Activated naive CD8-positive, alpha-beta T cell treated with anti-CD3 and anti-CD28 coated beads, Interleukin-2, amount 10 ng/mL, durations not matched to agents 7 days and 5 days (primary cell): Measurements from ENCODE around the gene ISLR. TPM values are rescaled to one million over a fixed set of nuclear protein-coding genes. Genes with fewer than 3 reads are reported as not detected.
"Not testable (repeated sequence)": the region's sequence is repeated elsewhere in the genome, so short reads cannot be mapped to it uniquely, and the experiment has no call there.

Source experiments
- ATAC-seq: fragments of 150-1000 bp; cut with Tn5 transposase; one replicate; pipeline ENCODE4 v1.10.0; 2021; ENCODE audit warnings: low read depth, moderate library complexity
- POLR2A ChIA-PET: fragments of 350-600 bp; sonication (Branson Sonifier 250); formaldehyde crosslinking; loops from one replicate; lab custom pipeline; 2021; ENCODE audit warnings: antibody characterized with exemption; lab: Charles Lee
- DNase-seq: peaks from one replicate; pipeline ENCODE4 v3.0.0; 2021
- H3K27ac Mint-ChIP-seq: one replicate; pipeline ENCODE4 v1.8.0; 2022; ENCODE audit warnings: mild to moderate bottlenecking, mixed read lengths
- H3K27me3 Mint-ChIP-seq: one replicate; pipeline ENCODE4 v1.8.0; 2022; ENCODE audit warnings: mild to moderate bottlenecking, moderate library complexity, mixed read lengths
- H3K36me3 Mint-ChIP-seq: one replicate; pipeline ENCODE4 v1.8.0; 2021; ENCODE audit warnings: mild to moderate bottlenecking, mixed read lengths
- H3K4me1 Mint-ChIP-seq: one replicate; pipeline ENCODE4 v1.8.0; 2021; ENCODE audit warnings: mixed read lengths
- H3K4me3 Mint-ChIP-seq: one replicate; pipeline ENCODE4 v1.8.0; 2022; ENCODE audit warnings: mild to moderate bottlenecking, moderate library complexity, mixed read lengths
- H3K9me3 Mint-ChIP-seq: one replicate; pipeline ENCODE4 v1.8.0; 2021; ENCODE audit warnings: mixed read lengths
- total RNA-seq, 2 experiments: library from RNA; stranded (reverse); gene quantifications; one replicate each; pipeline ENCODE4 v1.2.3, GENCODE V29; 2021

The ISLR gene
- total RNA-seq, 2 experiments from 2014 or later, result not detected

- Mint-ChIP-seq H3K27me3 (peaks cover 24% of the 10 kb centered on the region), H3K36me3 (no peaks in the 10 kb centered on the region), H3K4me3 (no peak overlapping the region), H3K4me1 (peaks cover 25% of the 10 kb centered on the region), H3K9me3 (no peaks in the 10 kb centered on the region), H3K27ac (no peak overlapping the region)
- no peak for ATAC-seq
- DNase-seq, result no peak
- POLR2A ChIA-PET, result no interaction called here
Measured at GRCh38 chr15:74155766-74156417, 17.6 kb upstream of the ISLR start.

- Mint-ChIP-seq H3K27ac (no peak overlapping the region), H3K4me1 (peaks cover 25% of the 10 kb centered on the region), H3K36me3 (no peaks in the 10 kb centered on the region), H3K4me3 (peak overlapping the region; percentile 23), H3K27me3 (peaks cover 17% of the 10 kb centered on the region), H3K9me3 (no peaks in the 10 kb centered on the region)
- POLR2A ChIA-PET, result no interaction called here
- ATAC-seq (peak; percentile 94), DNase-seq (no peak)
Measured at GRCh38 chr15:74156678-74157411, 16.7 kb upstream of the ISLR start.

- no peak overlapping the region for H3K4me3 Mint-ChIP-seq
- POLR2A ChIA-PET, result no interaction called here
- H3K27ac Mint-ChIP-seq, result no peak overlapping the region
- H3K9me3 Mint-ChIP-seq, result no peaks in the 10 kb centered on the region
- no peak for DNase-seq
- peaks cover 25% of the 10 kb centered on the region for H3K4me1 Mint-ChIP-seq
- peaks cover 12% of the 10 kb centered on the region for H3K27me3 Mint-ChIP-seq
- H3K36me3 Mint-ChIP-seq, result no peaks in the 10 kb centered on the region
- no peak for ATAC-seq
Measured at GRCh38 chr15:74157868-74158827, 15.4 kb upstream of the ISLR start.

GRCh38 chr15:74158855-74159650 lies 14.5 kb upstream of the ISLR start:
- H3K27ac Mint-ChIP-seq, result no peak overlapping the region
- H3K4me1 Mint-ChIP-seq, result peaks cover 25% of the 10 kb centered on the region
- POLR2A ChIA-PET, result no interaction called here
- H3K9me3 Mint-ChIP-seq, result no peaks in the 10 kb centered on the region
- H3K36me3 Mint-ChIP-seq, result no peaks in the 10 kb centered on the region
- no peak overlapping the region for H3K4me3 Mint-ChIP-seq
- no peak for DNase-seq
- ATAC-seq, result no peak
- peaks cover 10% of the 10 kb centered on the region for H3K27me3 Mint-ChIP-seq

- Mint-ChIP-seq H3K27ac (no peak overlapping the region), H3K27me3 (peaks cover 15% of the 10 kb centered on the region), H3K9me3 (no peaks in the 10 kb centered on the region), H3K4me1 (peaks cover 25% of the 10 kb centered on the region), H3K4me3 (no peak overlapping the region), H3K36me3 (no peaks in the 10 kb centered on the region)
- POLR2A ChIA-PET, result no interaction called here
- DNase-seq, result no peak
- ATAC-seq, result no peak
Measured at GRCh38 chr15:74159773-74160172, 13.7 kb upstream of the ISLR start.

GRCh38 chr15:74160390-74160789 lies 13.1 kb upstream of the ISLR start:
- peaks cover 25% of the 10 kb centered on the region for H3K4me1 Mint-ChIP-seq
- DNase-seq, H3K27ac Mint-ChIP-seq, H3K9me3 Mint-ChIP-seq, ATAC-seq, H3K36me3 Mint-ChIP-seq, H3K4me3 Mint-ChIP-seq, POLR2A ChIA-PET, H3K27me3 Mint-ChIP-seq: not testable (repeated sequence)

GRCh38 chr15:74162195-74162536 lies 11.3 kb upstream of the ISLR start:
- Mint-ChIP-seq H3K4me1 (peaks cover 19% of the 10 kb centered on the region), H3K27me3 (peaks cover 13% of the 10 kb centered on the region)
- H3K36me3 Mint-ChIP-seq, DNase-seq, H3K4me3 Mint-ChIP-seq, H3K27ac Mint-ChIP-seq, H3K9me3 Mint-ChIP-seq, ATAC-seq, POLR2A ChIA-PET: not testable (repeated sequence)

- POLR2A ChIA-PET, result no interaction called here
- no peak overlapping the region for H3K27ac Mint-ChIP-seq
- no peak overlapping the region for H3K4me3 Mint-ChIP-seq
- H3K36me3 Mint-ChIP-seq, result no peaks in the 10 kb centered on the region
- peaks cover 15% of the 10 kb centered on the region for H3K27me3 Mint-ChIP-seq
- H3K4me1 Mint-ChIP-seq, result no peaks in the 10 kb centered on the region
- H3K9me3 Mint-ChIP-seq, result no peaks in the 10 kb centered on the region
- no peak for ATAC-seq
- DNase-seq, result no peak
Measured at GRCh38 chr15:74165461-74165860, 8.0 kb upstream of the ISLR start.

GRCh38 chr15:74167891-74168331 lies 5.6 kb upstream of the ISLR start:
- H3K27ac Mint-ChIP-seq, result no peak overlapping the region
- no peak overlapping the region for H3K4me3 Mint-ChIP-seq
- no peak for DNase-seq

GRCh38 chr15:74168711-74169126 lies 4.8 kb upstream of the ISLR start:
- DNase-seq (no peak), ATAC-seq (no peak)
- no peaks in the 10 kb centered on the region for H3K9me3 Mint-ChIP-seq
- no peaks in the 10 kb centered on the region for H3K4me1 Mint-ChIP-seq
- POLR2A ChIA-PET, result no interaction called here
- no peak overlapping the region for H3K27ac Mint-ChIP-seq
- no peaks in the 10 kb centered on the region for H3K36me3 Mint-ChIP-seq
- H3K27me3 Mint-ChIP-seq, result peaks cover 9% of the 10 kb centered on the region
- H3K4me3 Mint-ChIP-seq, result no peak overlapping the region

More at GRCh38 chr15:74167891-74168331, 5.6 kb upstream of the ISLR start:
- H3K36me3 Mint-ChIP-seq, result no peaks in the 10 kb centered on the region
- H3K27me3 Mint-ChIP-seq, result peaks cover 12% of the 10 kb centered on the region
- no peaks in the 10 kb centered on the region for H3K4me1 Mint-ChIP-seq
- no peaks in the 10 kb centered on the region for H3K9me3 Mint-ChIP-seq
- POLR2A ChIA-PET, result no interaction called here
- no peak for ATAC-seq

GRCh38 chr15:74170071-74170844 lies 3.3 kb upstream of the ISLR start:
- Mint-ChIP-seq H3K27me3 (peaks cover 5% of the 10 kb centered on the region), H3K9me3 (no peaks in the 10 kb centered on the region), H3K4me3 (no peak overlapping the region), H3K36me3 (no peaks in the 10 kb centered on the region), H3K4me1 (no peaks in the 10 kb centered on the region), H3K27ac (no peak overlapping the region)
- ATAC-seq (no peak), DNase-seq (no peak)
- POLR2A ChIA-PET, result no interaction called here

GRCh38 chr15:74170875-74171578 lies 2.5 kb upstream of the ISLR start:
- DNase-seq (peak; percentile 15), ATAC-seq (no peak)
- Mint-ChIP-seq H3K4me3 (no peak overlapping the region), H3K36me3 (no peaks in the 10 kb centered on the region), H3K27ac (no peak overlapping the region), H3K9me3 (no peaks in the 10 kb centered on the region), H3K4me1 (no peaks in the 10 kb centered on the region), H3K27me3 (peaks cover 2% of the 10 kb centered on the region)
- POLR2A ChIA-PET, result no interaction called here
